Tibial nerve (tissue), 4 donors: ENCODE data around the gene TAP2.
A peak's percentile ranks its signal among the peaks of the same experiment; 100 is the strongest.

Experiments used
- CTCF ChIP-seq, 5 experiments: fragments of 200-600 bp in 3 of 5; fragments of 450-650 bp in 2 of 5; sonication (generic) in 3 of 5; IDR thresholded peaks; one replicate each; pipeline ENCODE4 v1.5.1; 2016 to 2019; ENCODE audit warnings: antibody characterized with exemption in 5 of 5, mild to moderate bottlenecking in 3 of 5, moderate library complexity in 2 of 5
- EP300 ChIP-seq, 2 donors: sonication (generic); formaldehyde crosslinking; IDR thresholded peaks; one replicate each; pipeline ENCODE4 v1.6.1; 2017; ENCODE audit warnings: antibody characterized with exemption in 2 of 2, mild to moderate bottlenecking in 1 of 2
- POLR2A ChIP-seq, 2 donors: fragments of 450-650 bp; IDR thresholded peaks; one replicate each; pipeline ENCODE4 v1.6.1; 2017; ENCODE audit warnings: antibody characterized with exemption in 2 of 2, mild to moderate bottlenecking in 2 of 2, moderate library complexity in 2 of 2

DNA sequence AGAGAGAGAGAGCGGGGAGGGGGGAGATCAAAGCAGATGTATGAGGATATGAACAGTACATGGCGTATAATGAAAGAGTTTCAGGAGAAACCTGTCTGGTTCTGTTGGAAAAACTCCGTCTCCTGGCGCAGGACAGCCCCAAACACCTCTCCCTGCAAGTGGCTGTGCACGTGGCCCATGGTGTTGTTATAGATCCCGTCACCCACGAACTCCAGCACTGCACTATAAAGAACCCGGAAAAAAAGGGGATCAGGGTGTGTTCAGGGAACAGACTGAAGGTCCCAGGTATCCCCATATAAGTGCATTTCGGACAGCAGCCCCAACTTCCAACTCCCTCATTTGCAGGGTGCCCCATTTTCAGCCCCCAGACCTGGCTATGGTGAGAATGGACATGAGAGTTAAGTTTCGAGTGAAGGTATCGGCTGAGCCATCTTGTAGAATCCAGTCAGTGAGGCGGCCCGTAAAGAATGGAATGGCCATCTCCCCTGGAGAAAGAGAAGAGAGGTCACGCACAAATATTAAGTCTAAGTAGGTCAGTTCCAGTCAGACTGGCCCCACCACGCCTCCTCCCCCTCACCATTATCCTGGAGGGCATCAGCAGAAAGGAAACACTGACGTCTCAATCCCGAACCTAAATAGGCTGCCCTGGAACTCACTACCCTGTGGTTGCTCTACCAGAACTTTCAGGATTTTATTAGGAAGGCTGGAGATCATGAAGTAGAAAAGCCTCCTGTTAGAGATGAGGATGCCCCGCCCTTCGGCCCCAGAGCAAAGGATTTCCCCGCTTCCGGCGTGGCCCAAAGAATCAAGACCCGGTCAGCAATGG, 13.7 kb upstream of the TAP2 start:
- no peak for TF ChIP-seq CTCF (IDR thresholded peaks at IDR 0.05)
- TF ChIP-seq POLR2A (IDR thresholded peaks at IDR 0.05), result no peak
- TF ChIP-seq EP300 (IDR thresholded peaks at IDR 0.05), result peak in 1 of 2 donors; percentile 4
